ENCODE results near the gene LFNG.
"Not testable (repeated sequence)": the region's sequence is repeated elsewhere in the genome, so short reads cannot be mapped to it uniquely, and the experiment has no call there.

Gene LFNG

DNA sequence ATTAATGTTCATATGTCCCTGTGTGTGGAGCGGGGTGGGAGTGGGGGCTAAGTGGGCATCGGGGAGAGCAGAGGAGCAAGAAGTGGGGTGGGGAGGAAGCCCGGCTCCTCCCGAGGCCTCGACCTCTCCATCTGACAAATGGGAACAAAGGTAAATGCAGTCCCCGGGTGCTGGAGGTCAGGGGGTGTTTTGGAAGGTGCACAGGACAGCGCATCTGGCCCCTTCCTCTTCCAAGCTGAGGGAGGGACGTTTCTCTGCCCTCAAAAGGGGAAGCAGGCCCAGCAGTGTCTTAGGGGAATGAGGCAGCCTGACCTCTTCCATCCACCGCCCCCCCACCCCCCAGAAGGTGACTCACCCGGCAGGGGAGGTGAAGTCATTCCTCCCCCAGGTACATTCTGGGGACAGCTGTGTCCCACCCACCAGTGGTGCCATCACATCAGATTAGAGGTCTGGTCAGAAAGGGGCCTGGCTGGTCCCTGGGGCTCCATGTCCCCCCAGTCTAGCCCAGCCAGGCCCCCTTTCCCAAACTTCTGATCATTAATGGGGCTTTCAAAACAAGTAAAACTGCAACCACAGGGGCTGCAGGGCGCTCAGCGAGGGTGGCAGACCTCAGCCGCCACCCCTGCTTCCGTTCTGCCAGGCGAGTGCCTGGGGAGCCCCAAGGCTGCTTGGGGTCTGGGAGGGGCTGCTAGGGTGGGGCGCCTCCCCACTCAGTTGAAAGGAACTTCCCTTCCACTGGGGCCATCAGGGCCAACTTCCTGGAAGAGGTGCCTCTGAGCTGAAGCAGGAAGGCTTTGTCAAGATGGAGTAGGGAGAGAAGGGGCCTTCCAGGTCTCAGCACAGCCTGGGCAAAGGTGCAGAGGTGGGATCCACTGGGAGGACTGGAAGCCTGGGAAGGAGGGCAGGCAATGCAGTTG, 10.8 kb downstream of the LFNG start:
- DNase-seq (ENCODE audit: low read depth) = peak; percentile 55

GRCh38 chr7:2530994-2531795, 11.6 kb downstream of the LFNG start:
- not testable (repeated sequence) for DNase-seq (ENCODE audit: low read depth)

GRCh38 chr7:2531796-2532110, 12.2 kb downstream of the LFNG start:
- DNase-seq (ENCODE audit: low read depth) = not testable (repeated sequence)

- not testable (repeated sequence) for DNase-seq (ENCODE audit: low read depth)
Observed at GRCh38 chr7:2532199-2532772, 12.7 kb downstream of the LFNG start.

GRCh38 chr7:2532816-2533215, 13.2 kb downstream of the LFNG start:
- not testable (repeated sequence) for DNase-seq (ENCODE audit: low read depth)

DNA sequence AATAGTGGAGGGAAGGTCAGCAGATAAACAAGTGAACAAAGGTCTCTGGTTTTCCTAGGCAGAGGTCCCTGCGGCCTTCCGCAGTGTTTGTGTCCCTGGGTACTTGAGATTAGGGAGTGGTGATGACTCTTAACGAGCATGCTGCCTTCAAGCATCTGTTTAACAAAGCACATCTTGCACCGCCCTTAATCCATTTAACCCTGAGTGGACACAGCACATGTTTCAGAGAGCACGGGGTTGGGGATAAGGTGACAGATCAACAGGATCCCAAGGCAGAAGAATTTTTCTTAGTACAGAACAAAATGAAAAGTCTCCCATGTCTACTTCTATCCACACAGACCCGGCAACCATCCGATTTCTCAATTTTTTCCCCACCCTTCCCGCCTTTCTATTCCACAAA, 14.0 kb downstream of the LFNG start:
- DNase-seq (ENCODE audit: low read depth) = not testable (repeated sequence)

GRCh38 chr7:2534214-2534613, 14.6 kb downstream of the LFNG start:
- DNase-seq (ENCODE audit: low read depth) = not testable (repeated sequence)

GRCh38 chr7:2535872-2536627, 16.5 kb downstream of the LFNG start:
- not testable (repeated sequence) for DNase-seq (ENCODE audit: low read depth)

DNA sequence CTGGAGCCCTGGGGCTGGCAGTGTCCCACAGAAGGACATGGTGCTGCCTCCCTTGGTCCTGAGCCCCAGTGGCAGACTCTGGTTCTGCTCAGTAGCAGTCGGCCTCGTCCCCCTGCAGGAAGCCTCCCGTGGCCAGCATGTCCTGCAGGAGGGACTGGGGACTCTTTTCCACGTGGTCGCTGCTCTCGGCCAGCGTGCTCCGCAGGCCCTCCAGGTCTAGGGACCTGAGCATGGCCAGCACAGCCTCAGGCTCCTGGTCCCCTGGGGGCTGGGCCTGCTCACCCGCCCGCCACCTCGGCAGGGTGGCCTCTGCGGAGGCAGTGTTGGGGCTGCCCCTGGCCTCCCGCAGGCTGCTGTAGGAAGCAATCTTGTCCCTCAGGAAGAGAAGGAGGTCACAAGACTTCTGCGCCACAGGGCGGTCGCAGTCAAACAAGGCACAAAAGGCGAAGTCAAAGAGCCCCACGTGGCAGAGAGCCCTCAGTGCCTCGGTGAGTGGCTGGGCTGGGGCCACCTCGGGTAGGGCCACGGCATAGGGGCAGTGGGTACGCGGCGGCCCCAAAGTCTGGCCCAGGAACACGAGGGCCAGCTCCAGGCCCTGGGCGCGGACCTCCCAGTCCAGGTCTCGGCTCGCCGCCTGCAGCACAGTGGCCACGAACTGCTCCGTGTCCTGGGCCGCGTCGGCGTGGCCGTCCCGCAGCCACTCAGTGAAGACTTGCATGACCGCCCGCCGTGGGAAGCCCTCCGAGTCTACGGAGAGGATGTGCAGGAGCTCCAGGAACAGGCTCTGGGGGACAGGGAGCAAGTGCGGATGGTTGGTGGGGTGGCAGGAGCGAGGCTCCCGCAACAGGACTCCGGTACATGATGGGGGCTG, 18.6 kb downstream of the LFNG start:
- DNase-seq (ENCODE audit: low read depth) = no peak

DNA sequence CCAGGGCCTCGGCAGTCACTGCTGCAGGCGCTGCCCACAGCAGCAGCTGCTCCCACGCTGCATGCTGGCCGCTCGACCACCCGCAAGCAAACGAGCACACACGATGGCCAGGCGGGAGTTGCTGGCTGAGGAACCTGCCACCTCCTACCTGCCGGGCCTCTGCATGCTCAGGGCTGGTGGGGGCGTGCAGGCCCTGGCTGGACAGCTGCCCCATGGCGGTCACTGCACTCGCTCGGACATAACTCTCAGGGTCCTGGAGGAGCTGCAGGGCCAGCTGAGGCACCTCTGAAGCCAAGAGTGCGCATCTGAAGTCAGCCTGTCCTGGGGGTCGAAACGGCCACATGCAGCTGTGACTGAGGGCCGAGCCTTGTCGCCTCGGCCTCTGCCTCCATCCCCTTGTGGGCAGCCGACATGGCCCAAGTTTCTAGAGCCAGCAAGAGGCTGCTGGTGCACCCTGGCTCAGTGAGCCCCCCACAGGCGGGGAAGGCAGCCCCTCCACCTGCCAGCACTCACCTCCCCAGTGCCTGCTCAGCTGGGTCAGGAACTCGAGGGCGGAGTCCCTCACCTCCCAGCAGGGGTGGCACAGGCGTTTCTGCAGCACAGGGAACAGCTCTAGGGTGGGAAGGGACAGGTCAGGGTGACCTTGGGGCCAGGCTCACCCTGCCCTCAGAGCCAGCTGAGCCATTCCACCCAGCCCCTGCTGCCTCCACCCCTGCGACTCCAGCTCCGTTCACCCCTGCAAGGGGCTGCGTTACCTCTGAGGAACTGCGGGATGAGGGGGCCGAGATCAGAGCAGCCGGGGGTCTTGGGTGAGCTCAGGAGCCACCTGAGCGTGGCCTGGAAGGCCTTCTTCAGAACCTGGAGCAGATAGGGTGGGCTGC, 19.7 kb downstream of the LFNG start:
- DNase-seq (ENCODE audit: low read depth) = no peak

- DNase-seq (ENCODE audit: low read depth) = no peak
Observed at GRCh38 chr7:2540133-2540532, 20.6 kb downstream of the LFNG start.

DNA sequence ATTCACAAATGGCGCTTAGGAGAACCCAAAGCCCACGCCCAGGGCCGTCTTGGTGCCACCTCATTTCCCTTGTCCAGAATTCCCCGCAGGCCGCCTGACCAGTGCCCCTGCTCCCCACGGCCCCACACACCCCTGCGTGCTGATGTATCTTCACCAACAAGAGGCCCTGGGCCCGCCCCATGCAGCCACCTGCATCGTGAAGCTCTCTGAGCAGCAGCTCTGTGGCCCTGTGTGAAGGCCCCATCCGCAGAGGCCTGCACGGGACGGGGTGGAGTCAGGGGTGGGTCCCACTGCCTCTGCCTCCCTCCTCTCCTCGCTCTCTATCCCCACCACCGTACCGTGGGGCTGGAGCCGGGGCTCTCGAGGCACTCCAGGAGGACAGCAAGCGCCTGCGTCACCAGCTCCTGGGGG, 21.1 kb downstream of the LFNG start:
- DNase-seq (ENCODE audit: low read depth) = no peak

- DNase-seq (ENCODE audit: low read depth) = no peak
Observed at GRCh38 chr7:2541291-2542010, 21.9 kb downstream of the LFNG start.

- DNase-seq (ENCODE audit: low read depth) = no peak
Observed at GRCh38 chr7:2542011-2542915, 22.7 kb downstream of the LFNG start.

GRCh38 chr7:2542916-2543871, 23.6 kb downstream of the LFNG start:
- no peak for DNase-seq (ENCODE audit: low read depth)

DNA sequence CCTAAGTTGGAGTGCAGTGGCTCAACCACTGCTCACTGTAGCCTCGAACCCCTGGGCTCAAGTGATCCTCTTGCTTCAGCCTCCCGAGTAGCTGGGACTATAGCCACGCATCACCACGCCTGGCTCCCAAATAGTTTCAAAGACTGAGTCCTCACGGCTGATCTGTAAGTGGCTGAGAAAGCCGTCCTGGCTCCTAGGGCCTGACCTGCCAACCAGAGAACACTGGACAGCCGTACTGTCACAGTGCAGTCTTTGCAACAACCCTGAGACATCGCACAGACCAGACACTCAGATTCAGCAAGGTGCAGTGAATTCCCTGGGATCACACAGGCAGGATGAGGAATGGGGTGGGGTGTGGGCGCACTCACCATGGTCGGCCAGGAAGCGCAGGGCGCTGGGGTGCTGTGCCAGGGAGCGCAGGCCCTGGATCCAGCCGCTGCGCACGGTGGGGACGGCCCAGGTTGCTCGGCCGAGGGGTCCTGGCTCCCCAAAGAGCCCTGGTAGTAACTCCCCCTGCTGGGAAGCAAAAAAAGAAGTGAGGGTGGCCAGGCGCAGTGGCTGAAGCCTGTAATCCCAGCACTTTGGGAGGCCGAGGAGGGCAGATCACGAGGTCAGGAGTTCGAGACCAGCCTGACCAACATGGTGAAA, 25.1 kb downstream of the LFNG start:
- no peak for DNase-seq (ENCODE audit: low read depth)
